Fibroblast of pulmonary artery (primary cell): ENCODE results near the gene SLC10A7.

Experiments
- DNase-seq: peaks from one replicate; pipeline ENCODE4 v3.0.0-alpha.2; 2010; ENCODE audit warnings: low read depth
- H3K4me3 ChIP-seq: replicated peaks from 2 replicates; pipeline ENCODE4 v1.5.1; 2011; ENCODE audit warnings: low read depth, mild to moderate bottlenecking, control low read depth, low read length, moderate library complexity
- CTCF ChIP-seq: IDR thresholded peaks from 2 replicates; pipeline ENCODE4 v1.5.1; 2011; ENCODE audit warnings: mild to moderate bottlenecking, control low read depth, low read length, inconsistent platforms; ENCODE audit errors: missing control alignments

Gene SLC10A7

GRCh38 chr4:146437778-146438177, 84.0 kb downstream of the SLC10A7 start:
- TF ChIP-seq CTCF = no peak
- DNase-seq = no peak
- no peak overlapping the region for H3K4me3 ChIP-seq

- no peak for TF ChIP-seq CTCF
- DNase-seq = no peak
- H3K4me3 ChIP-seq = no peak overlapping the region
These were observed 85.1 kb downstream of the SLC10A7 start for GRCh38 chr4:146436423-146437162.

GRCh38 chr4:146435962-146436361, 85.8 kb downstream of the SLC10A7 start:
- DNase-seq = no peak
- no peak for TF ChIP-seq CTCF
- H3K4me3 ChIP-seq = no peak overlapping the region

GRCh38 chr4:146432065-146432464, 89.7 kb downstream of the SLC10A7 start:
- H3K4me3 ChIP-seq = no peak overlapping the region
- no peak for TF ChIP-seq CTCF
- DNase-seq = no peak

- no peak for DNase-seq
- no peak for TF ChIP-seq CTCF
- no peak overlapping the region for H3K4me3 ChIP-seq
These were observed 93.4 kb downstream of the SLC10A7 start for GRCh38 chr4:146428298-146428697.

GRCh38 chr4:146417822-146418221, 103.9 kb downstream of the SLC10A7 start:
- H3K4me3 ChIP-seq = no peak overlapping the region
- DNase-seq = no peak
- no peak for TF ChIP-seq CTCF

GRCh38 chr4:146415829-146416228, 105.9 kb downstream of the SLC10A7 start:
- no peak for DNase-seq
- no peak for TF ChIP-seq CTCF
- no peak overlapping the region for H3K4me3 ChIP-seq
